ENCODE measurements around the gene EPS15.

GRCh38 chr1:51328926-51329325 lies 190.1 kb downstream of the EPS15 start:
- no peak for TF ChIP-seq CTCF (IDR thresholded peaks at IDR 0.05)
- TF ChIP-seq EZH2 (IDR thresholded peaks at IDR 0.05) = no peak
- TF ChIP-seq EZH2phosphoT487 (IDR thresholded peaks at IDR 0.05) = peak; percentile 12

All from neural progenitor cell (in vitro differentiated cells).